ENCODE measurements around the gene ATXN2.

GRCh38 chr12:111596985-111597830, 1.9 kb downstream of the ATXN2 start:
- no peak for TF ChIP-seq CTCF (conservative IDR thresholded peaks at IDR 0.05; ENCODE audit: low read length)
- no peak for TF ChIP-seq EZH2phosphoT487 (IDR thresholded peaks at IDR 0.05; ENCODE audit: borderline replicate concordance, low read depth, low read length)
